Tibial artery (tissue), 4 donors: ENCODE results near the gene COL25A1.

Source experiments
- DNase-seq, 2 donors: peaks; one replicate each; pipeline ENCODE4 v3.0.0-alpha.2; 2019
- H3K27ac ChIP-seq, 2 donors: fragments of 200-600 bp; sonication (generic) in 1 of 2; 1 replicate in 1 of 2; 2 replicates in 1 of 2; pipeline ENCODE4 v1.5.1; 2018 to 2019; ENCODE audit warnings: mild to moderate bottlenecking in 1 of 2
- H3K27me3 ChIP-seq, 2 donors: fragments of 200-600 bp; sonication (generic) in 1 of 2; one replicate each; pipeline versions ENCODE4 v1.5.1 to v1.6.0; 2016 to 2019
- H3K36me3 ChIP-seq, 3 donors: fragments of 200-600 bp; sonication (generic) in 2 of 3; one replicate each; pipeline ENCODE4 v1.5.1; 2016 to 2019; ENCODE audit warnings: mild to moderate bottlenecking in 2 of 3
- H3K4me1 ChIP-seq, 4 donors: fragments of 200-600 bp; sonication (generic) in 2 of 4; 1 replicate in 3 of 4; 2 replicates in 1 of 4; pipeline ENCODE4 v1.5.1; 2016 to 2019
- H3K4me3 ChIP-seq, 2 donors: fragments of 200-600 bp; sonication (generic) in 1 of 2; 1 replicate in 1 of 2; 2 replicates in 1 of 2; pipeline ENCODE4 v1.5.1; 2018 to 2019; ENCODE audit warnings: mild to moderate bottlenecking in 2 of 2
- H3K9me3 ChIP-seq, 3 donors: fragments of 200-600 bp; sonication (generic) in 1 of 3; one replicate each; pipeline ENCODE4 v1.5.1; 2016 to 2019
- CTCF ChIP-seq, 2 experiments: fragments of 200-600 bp in 1 of 2; fragments of 450-650 bp in 1 of 2; IDR thresholded peaks; one replicate each; pipeline ENCODE4 v1.5.1; 2017 to 2019; ENCODE audit warnings: antibody characterized with exemption in 2 of 2, mild to moderate bottlenecking in 1 of 2, moderate library complexity in 1 of 2
- intact Hi-C: fragments of 100-400 bp; cut with DNase I; formaldehyde crosslinking; loops from one replicate; pipeline ENCODE4 v1.15.0; 2023; ENCODE audit warnings: low total_unique reads

The COL25A1 gene

DNA sequence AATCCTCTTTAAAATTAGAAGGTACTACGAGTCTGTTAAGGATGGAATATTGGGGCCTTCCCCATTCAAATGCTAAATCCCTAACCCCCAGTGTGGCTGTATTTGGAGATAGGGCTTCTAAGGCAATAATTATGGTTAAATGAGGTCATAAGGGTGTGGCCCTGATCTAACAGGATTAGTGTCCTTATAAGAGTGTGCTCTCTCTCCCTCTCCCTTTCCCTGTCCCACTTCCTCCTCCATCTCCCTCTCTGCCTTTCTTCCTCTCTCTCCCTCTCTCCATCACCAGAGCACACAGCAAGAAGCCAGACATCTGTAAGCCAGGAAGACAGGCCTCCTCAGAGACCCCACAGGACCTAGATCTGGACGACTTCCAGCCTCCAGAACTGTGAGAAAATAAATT is 116.9 kb downstream of the COL25A1 start:
- Histone ChIP-seq H3K4me3 (no peak overlapping the region), H3K9me3 (no peaks in the 10 kb centered on the region), H3K4me1 (peaks cover 0 to 7% (median 0%) of the 10 kb centered on the region in 4 donors), H3K36me3 (no peaks in the 10 kb centered on the region), H3K27ac (no peak overlapping the region), H3K27me3 (no peaks in the 10 kb centered on the region)
- intact Hi-C loops = no loop called here
- no peak for TF ChIP-seq CTCF (IDR thresholded peaks at IDR 0.05)
- no peak for DNase-seq

GRCh38 chr4:109184491-109184961 is 117.9 kb downstream of the COL25A1 start:
- peaks cover 0 to 7% (median 0%) of the 10 kb centered on the region in 4 donors for H3K4me1 ChIP-seq
- no peaks in the 10 kb centered on the region for H3K9me3 ChIP-seq
- intact Hi-C loops = no loop called here
- H3K36me3 ChIP-seq = no peaks in the 10 kb centered on the region
- DNase-seq = no peak
- no peak for TF ChIP-seq CTCF (IDR thresholded peaks at IDR 0.05)
- no peak overlapping the region for H3K27ac ChIP-seq
- H3K4me3 ChIP-seq = no peak overlapping the region
- H3K27me3 ChIP-seq = no peaks in the 10 kb centered on the region

DNA sequence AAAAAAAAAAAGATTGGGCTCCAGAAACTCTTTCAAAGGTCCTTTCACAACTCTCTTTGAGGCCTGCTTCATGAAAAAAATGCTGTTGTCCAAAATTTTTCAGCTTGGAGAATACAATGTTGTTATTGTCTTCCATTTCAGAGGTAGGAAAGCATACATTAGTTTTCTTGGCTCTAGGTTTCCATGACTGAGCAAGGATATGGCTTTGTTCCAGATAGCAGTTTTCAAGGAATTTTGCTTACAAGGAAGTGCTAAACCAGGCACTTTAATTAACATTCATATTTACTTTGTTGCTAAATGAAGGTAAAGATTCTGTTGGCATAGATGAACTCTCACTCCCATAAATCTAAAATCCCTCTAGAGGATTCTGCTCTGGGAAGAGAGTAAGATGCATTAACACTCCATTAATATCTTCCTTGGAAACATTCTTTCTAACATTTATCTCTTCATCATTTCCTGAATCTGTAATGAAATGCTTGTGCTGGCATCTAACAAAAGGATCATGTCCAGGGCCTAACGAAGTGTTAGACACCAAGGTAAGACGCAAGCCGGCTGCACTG is 118.4 kb downstream of the COL25A1 start:
- H3K4me3 ChIP-seq = no peak overlapping the region
- intact Hi-C loops = no loop called here
- H3K36me3 ChIP-seq = no peaks in the 10 kb centered on the region
- H3K27ac ChIP-seq = no peak overlapping the region
- TF ChIP-seq CTCF (IDR thresholded peaks at IDR 0.05) = no peak
- H3K9me3 ChIP-seq = no peaks in the 10 kb centered on the region
- DNase-seq = no peak
- H3K27me3 ChIP-seq = no peaks in the 10 kb centered on the region
- peaks cover 0 to 7% (median 0%) of the 10 kb centered on the region in 4 donors for H3K4me1 ChIP-seq

GRCh38 chr4:109182696-109183095 is 119.8 kb downstream of the COL25A1 start:
- Histone ChIP-seq H3K9me3 (no peaks in the 10 kb centered on the region), H3K27me3 (no peaks in the 10 kb centered on the region), H3K4me3 (no peak overlapping the region), H3K36me3 (no peaks in the 10 kb centered on the region), H3K27ac (no peak overlapping the region), H3K4me1 (peaks cover 0 to 7% (median 0%) of the 10 kb centered on the region in 4 donors)
- no peak for DNase-seq
- TF ChIP-seq CTCF (IDR thresholded peaks at IDR 0.05) = no peak
- intact Hi-C loops = no loop called here

DNA sequence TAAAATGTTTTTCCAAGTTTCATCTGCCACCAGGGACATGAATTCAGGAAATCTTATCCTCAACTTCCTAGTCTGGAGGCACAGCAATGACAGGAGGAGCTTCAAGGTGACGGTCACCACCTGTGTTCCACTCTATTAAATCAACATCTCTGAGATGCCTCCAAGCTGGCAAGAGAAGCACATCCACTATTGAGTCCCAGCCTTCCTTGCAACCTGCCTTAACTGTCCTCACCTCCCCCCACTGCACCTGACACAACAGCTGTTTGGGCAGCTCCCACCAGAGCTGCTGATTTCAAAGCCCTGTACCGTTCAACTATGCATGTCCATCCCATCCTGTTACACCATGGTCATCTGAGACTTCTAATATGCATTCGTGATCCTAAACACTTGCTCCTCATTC is 123.4 kb downstream of the COL25A1 start:
- intact Hi-C loops = no loop called here
- Histone ChIP-seq H3K4me1 (no peaks in the 10 kb centered on the region), H3K27ac (no peak overlapping the region), H3K36me3 (no peaks in the 10 kb centered on the region), H3K4me3 (no peak overlapping the region), H3K9me3 (no peaks in the 10 kb centered on the region), H3K27me3 (no peaks in the 10 kb centered on the region)
- no peak for DNase-seq
- TF ChIP-seq CTCF (IDR thresholded peaks at IDR 0.05) = no peak
